Measurements from ENCODE around the gene DCTN3.
"Not testable (repeated sequence)": the region's sequence is repeated elsewhere in the genome, so short reads cannot be mapped to it uniquely, and the experiment has no call there.

DCTN3 gene

DNA sequence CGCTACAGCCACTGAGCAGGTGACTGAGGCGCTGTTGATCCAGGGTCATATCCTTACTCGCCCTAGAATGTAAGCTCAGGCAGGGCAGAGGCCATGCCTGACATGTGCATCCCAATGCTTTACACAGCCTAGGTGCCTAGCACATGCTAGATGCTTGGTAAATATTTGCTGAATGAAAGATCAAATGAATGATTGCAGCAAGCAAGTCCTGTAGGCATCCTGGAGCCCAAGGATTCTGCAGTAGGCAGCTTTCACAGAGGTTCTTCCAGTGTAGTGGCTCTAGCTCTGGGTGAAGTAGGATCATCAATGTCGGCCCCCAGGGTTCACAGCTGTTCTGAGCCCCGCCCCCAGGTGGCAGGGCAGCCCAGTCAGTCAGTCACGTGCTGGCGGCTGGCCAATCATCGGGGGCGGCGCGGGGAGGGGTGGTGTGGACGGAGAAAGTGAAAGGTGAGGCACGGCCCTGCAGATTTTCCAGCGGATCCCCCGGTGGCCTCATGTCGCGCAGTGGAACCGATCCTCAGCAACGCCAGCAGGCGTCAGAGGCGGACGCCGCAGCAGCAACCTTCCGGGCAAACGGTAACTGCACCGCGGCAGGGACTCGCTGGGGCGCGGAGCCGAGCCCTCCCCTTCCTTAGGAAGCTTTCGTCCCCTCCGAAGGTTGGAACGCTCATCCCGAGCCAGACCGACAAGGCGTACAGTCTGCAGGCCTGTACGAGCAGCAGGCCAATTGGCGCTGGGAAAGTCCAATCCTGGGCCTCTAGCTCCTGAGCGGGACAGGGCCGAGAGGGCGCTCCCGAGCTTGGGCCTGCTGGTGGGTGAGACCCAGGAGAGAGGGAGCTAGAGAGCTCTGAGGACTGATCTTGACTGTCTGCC, 26.2 kb upstream of the DCTN3 start, which contains the start of gene GALT:
GALT (plus strand) TSS at position 465 of the 873 bp plus-strand sequence; CDS start at position 495, 30 bp downstream.
- peak; percentile 96 for DNase-seq

DNA sequence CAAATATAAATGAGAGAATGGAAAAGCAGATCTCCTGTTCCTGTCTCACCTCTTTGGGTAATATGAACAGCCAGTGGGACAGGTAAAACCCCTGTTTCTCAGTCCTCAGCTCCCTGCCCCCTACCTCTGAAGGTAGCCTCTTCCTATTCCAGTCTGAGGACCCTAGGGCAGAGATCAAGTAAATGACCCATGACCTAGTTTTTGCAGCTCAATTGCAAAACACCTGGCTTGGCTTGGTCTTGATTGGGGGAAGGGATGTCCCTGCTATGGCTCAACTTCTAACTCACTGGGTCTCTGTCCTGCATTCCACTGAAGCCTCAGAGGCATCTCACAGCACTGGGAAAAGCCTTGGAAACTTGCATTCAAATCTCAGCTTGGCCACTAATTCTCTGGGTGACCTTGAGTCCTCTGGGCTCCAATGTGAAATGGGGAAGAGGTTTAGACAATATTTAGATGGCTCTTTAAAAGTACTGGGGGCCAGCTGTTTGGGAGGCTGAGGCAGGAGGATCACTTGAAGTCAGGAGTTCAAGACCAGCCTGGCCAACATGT, 24.5 kb upstream of the DCTN3 start:
- no peak for DNase-seq

DNA sequence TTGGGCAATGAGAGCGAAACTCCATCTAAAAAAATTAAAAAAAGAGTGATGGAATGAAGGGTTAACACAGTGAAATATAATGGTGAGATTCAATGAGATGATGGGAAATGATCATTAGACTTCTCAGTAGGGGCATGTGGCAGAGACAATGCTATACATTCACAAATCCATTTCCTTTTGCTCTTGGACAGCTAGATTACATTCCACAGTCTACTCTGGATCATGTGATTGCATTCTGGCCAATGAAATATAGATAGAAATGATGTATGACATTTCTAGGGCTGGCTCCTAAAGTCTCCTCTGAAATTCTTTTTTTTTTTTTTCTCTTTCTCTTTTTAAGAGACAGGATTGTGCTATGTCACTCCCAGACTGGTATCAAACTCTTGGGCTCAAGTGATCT, 22.4 kb upstream of the DCTN3 start:
- DNase-seq = no peak

DNA sequence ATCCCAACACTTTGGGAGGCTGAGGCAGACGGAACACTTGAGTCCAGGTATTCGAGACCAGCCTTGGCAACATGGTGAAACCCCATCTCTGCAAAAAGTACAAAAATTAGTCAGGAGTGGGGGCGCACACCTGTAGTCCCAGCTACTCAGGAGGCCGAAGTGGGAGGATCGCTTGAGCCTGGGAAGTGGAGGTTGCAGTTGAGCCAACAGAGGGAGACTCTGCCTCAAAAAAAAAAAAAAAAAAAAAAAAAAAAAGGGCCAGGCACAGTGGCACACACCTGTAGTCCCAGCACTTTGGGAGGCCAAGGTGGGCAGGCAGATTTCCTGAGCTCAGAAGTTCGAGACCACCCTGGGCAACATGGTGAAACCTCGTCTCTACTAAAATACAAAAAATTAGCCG, 19.0 kb upstream of the DCTN3 start:
- not testable (repeated sequence) for DNase-seq

DNA sequence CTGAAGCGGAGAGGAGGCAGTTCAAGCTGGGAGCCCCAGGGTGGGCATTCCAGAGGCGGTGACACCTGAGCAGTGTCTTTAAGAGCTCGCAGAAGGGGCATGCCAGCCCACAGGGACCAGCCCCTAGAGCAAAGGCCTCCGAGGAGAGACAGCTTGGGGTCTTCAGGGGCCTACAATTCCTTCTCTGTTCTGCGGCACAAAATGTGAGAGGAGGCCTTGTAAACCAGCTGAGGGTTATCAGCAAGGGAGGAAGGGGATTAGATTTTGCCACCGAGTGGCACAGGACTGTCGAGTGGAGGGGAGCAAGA, 17.8 kb upstream of the DCTN3 start:
- no peak for DNase-seq

DNA sequence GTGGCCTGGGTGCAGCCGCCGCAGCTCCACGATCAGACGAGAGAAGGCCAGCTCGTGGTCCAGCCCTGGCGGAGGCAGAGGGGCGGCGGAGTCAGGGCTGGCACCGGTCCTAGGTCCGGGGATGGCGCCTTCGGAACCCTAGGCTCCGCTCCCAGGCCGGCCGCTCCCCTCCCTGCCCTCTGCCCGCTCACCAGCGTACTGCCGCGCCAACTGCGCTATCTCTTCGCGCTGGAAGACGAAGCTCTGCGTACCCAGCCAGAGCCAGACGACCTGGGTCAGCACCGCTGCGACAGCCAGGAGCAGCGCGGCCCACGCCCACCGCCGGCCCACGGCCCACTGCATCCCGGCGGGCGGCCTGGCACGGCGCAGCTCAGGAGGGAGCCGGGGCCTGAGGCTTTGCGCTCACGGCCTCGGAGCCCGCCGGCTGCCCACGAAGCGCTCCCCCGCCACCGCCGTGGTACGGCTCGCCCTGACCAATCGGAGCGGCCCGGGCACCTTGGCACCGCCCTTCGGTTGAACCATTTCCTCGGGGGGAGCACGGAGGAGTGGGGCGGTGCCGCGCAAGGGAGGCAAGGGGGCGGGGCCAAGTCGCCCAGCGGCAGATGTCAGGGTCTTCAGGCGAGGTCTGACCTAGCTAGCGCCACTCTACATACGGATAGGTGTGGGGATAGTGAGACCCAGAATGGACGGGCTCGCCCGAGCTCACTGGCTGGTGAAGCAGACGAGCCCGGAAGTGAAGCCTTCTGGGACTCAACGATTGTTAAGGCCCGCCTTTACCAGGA, 17.3 kb upstream of the DCTN3 start, which contains the start of gene SIGMAR1:
SIGMAR1 (minus strand) TSS at position 432 of the 782 bp plus-strand sequence; CDS start at position 342, 90 bp downstream.
- peak; percentile 89 for DNase-seq

DNA sequence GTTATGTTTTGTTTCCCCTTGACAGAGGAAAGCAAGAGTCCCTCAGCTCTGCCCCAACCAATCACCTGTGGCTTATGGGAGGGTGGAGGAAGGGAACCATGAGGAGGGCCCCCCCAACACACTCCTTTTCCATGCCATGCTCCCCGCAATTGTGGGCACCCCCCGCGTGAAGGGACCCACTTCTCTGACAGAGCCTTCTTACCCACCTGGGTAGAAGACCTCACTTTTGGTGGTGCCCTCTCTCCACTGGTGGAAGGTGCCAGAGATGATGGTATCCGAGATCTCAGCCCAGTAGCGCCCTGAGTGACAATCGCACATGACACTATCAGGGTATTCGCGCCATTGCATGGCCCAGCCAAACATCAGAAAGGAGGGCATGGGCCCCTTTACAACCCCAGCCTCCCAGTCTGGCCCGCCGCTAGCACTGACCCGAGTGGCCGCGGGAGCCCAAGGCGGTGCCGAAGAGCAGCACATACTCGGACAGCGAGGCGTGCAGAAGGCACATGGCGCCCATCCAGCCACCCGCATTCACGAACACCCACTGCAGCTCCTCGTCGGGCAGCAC, 16.6 kb upstream of the DCTN3 start:
- no peak for DNase-seq

DNA sequence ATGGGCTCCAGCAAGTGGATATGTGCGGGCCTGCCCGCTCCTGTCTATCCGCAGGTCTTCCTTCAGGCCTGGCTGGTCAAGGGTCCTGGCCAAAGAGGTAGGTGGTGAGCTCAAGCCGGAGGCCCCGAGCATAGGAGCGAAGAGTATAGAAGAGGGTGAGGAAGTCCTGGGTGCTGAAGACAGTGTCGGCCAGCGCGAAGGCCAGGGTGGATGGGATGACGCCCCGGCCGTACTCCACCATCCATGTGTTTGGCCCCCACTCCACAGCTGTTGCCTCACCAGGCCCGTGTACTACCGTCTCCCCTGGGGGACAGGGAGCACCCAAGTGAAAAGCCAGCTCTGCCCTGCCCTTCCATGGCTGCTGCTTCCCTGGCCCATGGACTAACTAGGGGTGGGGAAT, 15.3 kb upstream of the DCTN3 start:
- DNase-seq = no peak

DNA sequence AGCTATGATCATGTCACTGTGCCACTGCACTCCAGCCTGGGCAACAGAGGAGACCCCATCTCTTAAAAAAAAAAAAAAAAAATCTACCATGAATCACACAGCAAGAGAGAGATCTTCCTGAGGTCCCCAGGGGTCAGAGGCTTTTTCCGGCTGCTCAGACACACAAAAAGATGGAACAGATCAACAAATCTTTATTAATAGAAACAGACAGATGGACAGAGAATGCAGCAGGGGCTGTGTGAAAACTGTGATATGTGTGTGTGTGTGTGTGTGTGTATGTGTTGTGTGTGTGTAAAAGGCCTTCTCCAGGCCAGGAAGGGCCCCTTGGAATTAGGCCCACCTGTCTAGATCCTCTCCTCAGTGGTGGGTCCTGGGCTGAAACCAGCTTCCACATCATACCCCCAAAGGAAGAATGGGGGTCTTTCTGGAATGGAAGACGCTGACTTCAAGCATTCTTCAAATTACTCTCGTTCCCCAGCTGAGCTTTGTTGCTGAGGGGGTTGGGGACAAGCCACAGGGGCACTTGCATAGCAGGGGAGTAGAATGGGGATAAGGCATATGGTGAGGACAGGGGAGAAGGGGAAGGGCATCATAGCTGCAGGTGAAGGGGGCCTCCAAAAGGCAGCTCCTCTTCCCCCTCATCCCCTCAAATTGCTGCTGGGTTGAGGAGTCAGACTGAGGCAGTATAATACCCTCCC, 14.4 kb upstream of the DCTN3 start:
- DNase-seq = no peak

DNA sequence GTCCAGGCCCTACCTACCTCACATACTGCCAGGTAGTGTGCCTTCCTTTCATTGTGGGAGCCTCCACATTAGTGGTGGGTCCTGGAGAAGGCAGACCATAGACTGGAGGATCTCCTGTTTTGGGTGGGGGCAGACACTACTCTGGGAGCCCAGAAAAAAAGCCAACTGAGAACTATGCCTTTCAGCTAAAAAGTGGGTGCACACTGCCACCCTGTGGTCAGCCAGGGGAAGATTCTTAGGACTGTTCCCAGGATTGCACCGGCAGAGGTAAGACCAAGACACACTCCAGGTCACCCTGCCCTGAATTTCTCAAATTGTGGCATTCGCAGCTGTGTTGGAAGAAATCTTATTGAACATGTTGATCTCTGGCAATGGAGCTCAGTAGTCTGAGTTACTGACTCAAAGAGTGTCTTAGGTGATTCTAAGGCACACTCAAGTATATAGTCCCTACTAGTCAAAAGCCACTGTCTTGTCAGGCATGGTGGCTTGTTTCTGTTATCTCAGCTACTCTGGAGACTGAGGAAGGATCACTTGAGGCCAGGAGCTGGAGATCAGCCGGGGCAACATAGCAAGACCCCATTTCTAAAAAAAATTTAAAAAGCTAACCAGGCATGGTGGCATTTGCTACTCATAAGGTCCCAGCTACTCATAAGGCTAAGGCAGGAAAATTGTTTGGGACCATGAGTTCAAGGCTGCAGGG, 13.7 kb upstream of the DCTN3 start:
- peak; percentile 72 for DNase-seq

DNA sequence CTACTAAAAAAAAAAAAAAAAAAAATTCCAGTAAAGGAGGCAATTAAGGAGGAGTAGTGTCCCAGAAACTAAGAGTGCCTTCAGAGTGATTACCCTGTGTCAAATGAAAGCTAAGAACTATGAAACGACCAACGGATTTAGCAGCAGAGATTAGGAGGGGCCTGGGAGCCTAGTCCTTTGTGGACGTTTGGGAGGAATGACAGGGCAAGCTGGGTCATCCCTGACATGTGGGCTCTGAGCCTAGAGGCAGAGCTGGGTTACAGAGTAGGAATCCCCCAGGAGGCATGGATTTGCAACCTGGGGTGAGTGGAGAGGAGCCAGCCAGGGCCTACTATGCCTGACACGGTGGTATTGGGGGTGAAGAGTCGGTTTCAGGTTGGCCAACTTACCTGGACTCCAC, 12.9 kb upstream of the DCTN3 start:
- no peak for DNase-seq

DNA sequence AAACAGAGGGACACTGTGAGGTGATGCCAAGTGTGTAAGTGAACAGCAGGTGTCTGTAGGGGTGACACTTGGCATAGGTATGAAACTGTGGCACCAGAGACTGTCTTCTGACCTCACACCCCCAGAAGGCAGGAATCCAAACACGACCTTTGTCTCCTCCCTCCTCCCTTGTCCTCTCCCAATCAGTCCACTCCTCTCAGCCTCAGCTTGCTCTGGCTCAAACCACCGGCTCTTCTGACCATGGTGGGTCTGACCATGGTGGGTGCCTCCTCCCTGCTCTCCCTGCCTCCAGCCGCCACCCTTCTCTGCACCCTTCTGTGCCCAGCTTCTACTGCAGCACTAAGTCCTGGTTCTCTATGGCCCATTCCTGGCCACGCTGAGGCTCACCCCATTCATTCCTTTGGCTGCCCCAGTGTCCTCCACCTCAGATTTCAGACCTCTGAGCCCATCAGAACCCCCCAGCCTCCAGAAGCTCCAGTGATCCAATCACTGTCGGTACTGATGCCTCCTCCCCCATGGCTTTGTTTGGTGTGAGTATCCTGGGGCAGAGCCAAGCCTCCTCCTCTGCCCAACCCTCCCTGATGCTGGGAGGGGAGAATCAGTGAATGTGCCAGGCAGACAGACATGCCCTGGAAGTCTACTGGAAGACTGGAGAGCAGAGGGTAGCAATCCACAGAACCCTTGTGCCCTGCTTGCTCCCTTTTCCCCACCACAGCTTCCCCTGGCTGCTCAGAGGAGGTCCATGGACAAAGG, 10.3 kb upstream of the DCTN3 start:
- no peak for DNase-seq

DNA sequence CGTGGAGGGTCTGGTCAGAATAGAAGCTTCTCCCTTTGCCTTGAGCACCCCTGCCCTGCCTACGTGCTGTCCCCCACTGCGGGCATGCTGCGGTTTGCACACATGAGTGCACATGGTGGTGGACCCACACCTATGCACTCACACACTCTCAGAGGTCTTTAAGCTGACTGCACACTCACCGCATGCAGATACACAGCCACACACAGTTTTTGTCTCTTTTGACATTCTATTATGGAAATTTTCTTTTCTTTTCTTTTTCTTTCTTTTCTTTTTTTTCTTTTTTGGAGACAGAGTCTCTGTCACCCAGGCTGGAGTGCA, 9.2 kb upstream of the DCTN3 start:
- DNase-seq = no peak

DNA sequence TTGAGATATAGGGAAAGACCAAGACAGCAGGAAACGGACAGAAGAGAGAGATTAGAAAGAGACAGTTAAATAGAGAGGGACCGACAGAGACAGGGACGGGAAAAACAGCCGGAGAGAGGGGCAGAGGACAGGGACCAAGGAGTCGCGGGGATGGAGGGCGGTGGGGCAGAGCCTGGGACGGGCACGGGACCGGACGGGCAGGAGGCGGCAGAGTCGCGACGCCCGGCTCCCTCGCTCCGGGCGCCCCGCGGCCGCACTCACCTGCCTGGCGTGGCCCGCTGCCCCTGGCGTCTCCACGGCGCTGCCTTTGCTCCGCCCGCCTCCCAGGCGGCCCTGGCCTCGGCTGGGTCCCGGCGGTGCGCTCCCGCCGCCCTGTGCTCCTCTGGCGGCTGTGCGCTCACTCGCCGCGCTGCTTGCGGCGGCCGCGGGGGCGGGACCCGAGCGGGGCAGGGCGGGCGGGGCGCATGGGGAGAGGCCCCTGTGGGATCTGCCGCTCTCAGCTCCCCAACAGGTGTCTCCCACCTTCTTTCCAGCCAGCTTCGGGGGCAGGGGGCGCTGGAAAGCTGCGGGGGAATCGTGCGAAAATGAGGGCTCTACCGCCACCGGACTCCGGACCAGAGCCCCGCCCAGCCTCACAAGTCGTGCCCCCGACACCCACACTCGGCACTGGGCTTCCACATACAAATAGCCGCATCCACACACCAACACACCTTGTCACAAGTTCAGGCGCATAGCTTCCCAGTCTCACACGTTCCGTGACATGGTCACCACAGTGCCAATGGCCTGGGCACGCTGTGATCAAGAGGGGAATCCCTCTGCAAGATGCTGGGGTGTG, 8.6 kb upstream of the DCTN3 start, which contains the start of gene ARID3C:
ARID3C (minus strand) TSS at position 411 of the 835 bp plus-strand sequence. CDS start 1,052 bp downstream, outside the sequence.
- DNase-seq = no peak

DNA sequence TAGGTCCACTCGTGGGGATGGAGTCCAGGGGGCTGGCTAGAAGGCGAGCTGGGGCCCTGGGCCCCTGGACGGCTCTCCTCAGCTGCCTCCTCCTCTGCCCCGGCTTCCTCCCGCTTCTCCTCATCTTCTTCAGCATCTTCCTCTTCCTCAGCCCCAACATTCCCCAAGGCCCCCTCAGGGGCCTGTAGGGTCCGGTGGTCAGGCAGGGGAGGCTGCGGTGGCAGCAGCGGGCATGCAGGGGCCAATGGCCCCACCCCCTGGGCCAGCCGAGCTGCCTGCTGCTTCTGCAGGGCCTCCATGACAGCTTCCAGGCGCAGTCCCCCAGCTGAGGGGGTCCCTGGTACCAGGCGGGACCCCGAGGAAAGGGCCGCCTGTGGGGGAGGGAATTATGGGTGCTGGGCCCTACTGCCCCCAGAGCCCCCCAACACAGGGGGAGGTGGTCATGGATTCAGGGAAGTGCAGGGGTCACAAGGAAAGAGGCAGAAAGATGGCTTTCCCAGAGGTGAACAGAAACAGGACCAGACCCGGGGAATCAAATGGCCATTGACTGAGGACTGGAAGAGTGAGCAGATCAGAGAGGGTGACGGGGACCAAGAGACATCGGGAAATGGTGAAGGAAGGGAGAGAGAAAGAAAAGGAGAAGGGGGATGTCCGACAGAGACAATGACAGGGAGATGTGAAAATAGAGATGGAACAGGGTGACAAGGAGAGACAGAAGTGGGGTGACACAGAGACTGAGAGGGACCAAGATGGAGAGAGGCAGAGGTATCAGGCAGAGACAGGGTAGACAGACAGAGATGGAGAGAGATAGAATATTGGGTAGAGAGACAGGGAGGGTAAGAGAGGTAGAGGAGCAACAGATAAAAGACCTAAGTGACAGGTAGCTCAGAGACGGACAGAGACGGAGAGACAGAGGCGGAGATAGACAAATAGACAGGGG, 7.7 kb upstream of the DCTN3 start:
- no peak for DNase-seq

DNA sequence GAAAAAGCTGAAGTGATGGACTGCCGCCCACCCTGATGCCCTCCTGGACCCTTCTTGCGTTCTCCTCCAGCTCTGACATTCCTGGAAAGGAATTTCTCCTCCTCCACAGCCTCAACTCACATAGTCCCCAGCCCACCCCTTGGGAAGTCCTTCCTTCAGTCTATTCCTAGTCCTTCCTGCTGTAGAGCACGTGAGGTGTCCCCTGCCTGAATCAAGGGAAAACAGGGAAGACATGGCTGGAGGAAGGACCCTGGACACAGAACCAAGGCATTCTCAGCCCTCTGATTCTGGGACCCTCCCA, 4.8 kb upstream of the DCTN3 start:
- no peak for DNase-seq

DNA sequence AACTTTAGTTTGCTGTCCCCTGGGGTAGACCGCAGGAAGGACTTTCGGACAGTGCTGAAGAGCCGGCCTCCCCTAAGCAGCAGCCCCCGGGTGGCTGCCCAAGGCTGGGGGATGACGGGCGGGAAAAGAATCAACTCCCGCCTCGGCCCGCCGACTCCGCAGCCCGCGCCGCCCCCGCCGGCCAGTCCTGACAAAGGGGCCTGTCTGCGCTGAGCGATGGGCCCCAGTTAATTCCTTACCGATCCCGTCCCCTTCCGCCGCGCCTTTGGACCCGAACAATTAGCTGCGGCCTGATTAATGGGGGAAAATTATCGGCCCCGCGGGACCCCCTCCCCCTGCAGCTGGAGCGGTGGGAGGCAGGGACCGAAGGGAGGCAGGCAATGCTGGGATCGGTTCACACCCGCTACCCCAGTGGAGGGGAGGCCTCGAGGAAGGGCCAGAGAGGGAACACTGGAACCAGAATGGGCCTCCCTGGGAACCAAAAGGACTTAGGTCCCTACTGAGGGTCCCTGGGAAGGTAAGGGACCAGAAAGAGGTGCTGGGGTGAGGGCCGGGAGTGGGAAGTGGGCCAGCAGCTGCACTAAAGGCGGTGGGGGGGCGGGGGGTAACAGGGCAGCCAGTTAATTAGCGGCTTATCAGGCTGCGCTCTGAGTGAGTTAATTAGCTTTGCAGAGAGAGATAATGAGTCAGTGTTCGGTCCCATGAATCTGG, 4.3 kb upstream of the DCTN3 start:
- no peak for DNase-seq

DNA sequence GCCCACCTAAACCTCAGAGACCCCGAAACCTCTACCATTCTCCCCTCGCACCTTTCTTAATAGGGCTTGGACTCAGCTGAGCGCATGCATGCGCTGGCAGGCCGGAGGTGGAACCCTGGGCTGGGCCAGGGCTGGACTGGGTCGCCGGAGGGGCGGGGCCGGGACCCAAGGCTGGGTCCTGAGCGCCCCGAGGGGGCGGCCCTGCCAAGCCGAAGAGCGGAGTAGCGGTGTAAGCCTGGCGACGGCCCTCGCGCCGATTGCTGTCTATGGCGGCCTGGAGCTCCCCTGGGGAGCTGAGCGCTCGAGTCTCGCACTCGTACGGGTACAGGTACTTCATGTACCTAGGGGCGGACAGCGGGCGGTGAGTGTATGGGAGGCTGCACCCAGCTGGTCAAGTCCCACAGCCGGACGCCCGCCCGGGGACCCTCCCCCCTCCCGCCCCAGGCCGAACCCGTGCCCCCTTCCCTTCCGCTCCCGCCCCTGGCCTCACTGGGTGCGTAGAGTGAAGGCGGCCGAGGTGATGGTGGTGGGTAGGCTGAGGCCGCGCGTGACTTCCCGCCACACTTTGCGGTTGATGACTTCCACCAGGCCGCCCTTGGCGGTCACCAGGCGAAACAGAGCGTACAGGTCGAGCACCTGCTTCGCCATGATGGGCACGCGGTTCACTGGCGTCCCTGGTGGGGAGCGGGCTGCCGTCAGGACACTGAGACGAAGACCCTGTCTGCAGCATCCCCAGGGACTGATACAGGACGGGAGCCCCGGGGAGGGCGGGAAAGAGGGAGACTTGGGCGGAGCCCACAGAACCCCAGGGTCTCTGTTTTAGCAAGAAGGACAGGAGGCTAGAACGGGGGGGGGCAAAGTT, 3.3 kb upstream of the DCTN3 start:
- DNase-seq = no peak
